ENCODE measurements around the gene EXOC5.

- TF ChIP-seq EP300 (IDR thresholded peaks at IDR 0.05): no peak
- no peak for TF ChIP-seq CTCF (IDR thresholded peaks at IDR 0.05)
These were observed 36.7 kb downstream of the EXOC5 start for GRCh38 chr14:57232006-57232405.

Measured in gastroesophageal sphincter (tissue), 3 donors.